PC-3 (cell line): ENCODE results near the gene FASN. TPM values are rescaled to one million over a fixed set of nuclear protein-coding genes. Genes with fewer than 3 reads are reported as not detected.
A peak's percentile ranks its signal among the peaks of the same experiment; 100 is the strongest.

Source experiments
- ATAC-seq: fragments of 200-7000 bp; cut with Tn5 transposase; 2 replicates; pipeline ENCODE4 v1.9.1; 2020; ENCODE audit warnings: mild to moderate bottlenecking, moderate library complexity
- BruUV-seq: library from RNA; stranded (reverse); fragments of 400-500 nt; replicated peaks from 2 replicates; lab custom pipeline; 2021; lab: Mats Ljungman, UMichigan
- CTCF ChIA-PET: fragments of 300-600 bp; sonication (Branson Sonifier 250); formaldehyde crosslinking; loops from one replicate; lab custom pipeline; 2022; ENCODE audit warnings: antibody characterized with exemption; lab: Charles Lee
- POLR2A ChIA-PET: fragments of 300-600 bp; sonication (Branson Sonifier 250); formaldehyde crosslinking; loops from one replicate; lab custom pipeline; 2022; ENCODE audit warnings: antibody characterized with exemption; ENCODE audit not compliant: unreplicated experiment; lab: Charles Lee
- DNase-seq: peaks from one replicate; pipeline ENCODE4 v3.0.0-alpha.2; 2015
- H2AFZ ChIP-seq: fragments of 300-600 bp; sonication (generic); 2 replicates; pipeline ENCODE4 v1.6.0; 2016; ENCODE audit warnings: antibody characterized with exemption, low read length
- H3F3A ChIP-seq: fragments of 300-600 bp; sonication (generic); one replicate; pipeline ENCODE4 v1.6.0; 2017; ENCODE audit warnings: antibody characterized with exemption, low read length, control low read depth, mild to moderate bottlenecking; ENCODE audit not compliant: unreplicated experiment
- H3K27ac ChIP-seq: fragments of 300-600 bp; sonication (generic); 2 replicates; pipeline ENCODE4 v1.5.1; 2016; ENCODE audit warnings: mild to moderate bottlenecking, low read length
- H3K27me3 ChIP-seq: fragments of 300-600 bp; sonication (generic); 2 replicates; pipeline ENCODE4 v1.6.1; 2016; ENCODE audit warnings: low read length, mixed read lengths
- H3K36me3 ChIP-seq: fragments of 300-600 bp; sonication (generic); 2 replicates; pipeline ENCODE4 v1.6.1; 2016; ENCODE audit warnings: low read depth, mixed run types, low read length, mixed read lengths
- H3K4me1 ChIP-seq: fragments of 300-600 bp; sonication (generic); 2 replicates; pipeline ENCODE4 v1.5.1; 2016; ENCODE audit warnings: low read length; ENCODE audit not compliant: insufficient read depth
- H3K4me2 ChIP-seq: fragments of 300-600 bp; sonication (generic); 2 replicates; pipeline ENCODE4 v1.6.0; 2016; ENCODE audit warnings: low read length
- H3K4me3 ChIP-seq: fragments of 300-600 bp; sonication (generic); 2 replicates; pipeline ENCODE4 v1.5.1; 2016; ENCODE audit warnings: mild to moderate bottlenecking, low read length, mixed read lengths
- H3K79me2 ChIP-seq: fragments of 300-600 bp; sonication (generic); 2 replicates; pipeline ENCODE4 v1.6.1; 2017; ENCODE audit warnings: low read length, mixed read lengths
- H3K9ac ChIP-seq: fragments of 300-600 bp; sonication (generic); 2 replicates; pipeline ENCODE4 v1.6.0; 2016; ENCODE audit warnings: mild to moderate bottlenecking, low read length
- H3K9me2 ChIP-seq: fragments of 300-600 bp; sonication (generic); replicated peaks from 2 replicates; pipeline ENCODE4 v1.6.1; 2016; ENCODE audit warnings: mixed run types, low read length, mixed read lengths
- H3K9me3 ChIP-seq: fragments of 300-600 bp; sonication (generic); 2 replicates; pipeline ENCODE4 v1.6.1; 2016; ENCODE audit warnings: low read length, mixed read lengths
- H4K20me1 ChIP-seq: fragments of 300-600 bp; sonication (generic); 2 replicates; pipeline ENCODE4 v1.6.1; 2016; ENCODE audit warnings: low read length, mixed read lengths
- EZH2 ChIP-seq: fragments of 300-600 bp; sonication (generic); IDR thresholded peaks from one replicate; pipeline ENCODE4 v1.6.1; 2017; ENCODE audit warnings: antibody characterized with exemption, mild to moderate bottlenecking, low read length; ENCODE audit not compliant: unreplicated experiment
- EZH2phosphoT487 ChIP-seq: fragments of 300-600 bp; sonication (generic); IDR thresholded peaks from 2 replicates; pipeline ENCODE4 v1.6.1; 2018; ENCODE audit warnings: mild to moderate bottlenecking, antibody characterized with exemption, low read length, borderline replicate concordance
- intact Hi-C: fragments of 100-400 bp; cut with micrococcal nuclease; formaldehyde crosslinking; loops from 2 replicates; pipeline ENCODE4 v1.9.0; 2023
- total RNA-seq: library from RNA; depleted of rRNA; stranded (reverse); fragments of >200 nt; gene quantifications from 2 replicates; pipeline ENCODE4 v1.2.3, GENCODE V29; 2014
- TF ChIP-seq, protein P1 (sequence below): fragments of 300-600 bp; sonication (generic); conservative IDR thresholded peaks from 2 replicates; pipeline ENCODE4 v1.5.1; 2017; ENCODE audit warnings: antibody characterized with exemption, low read depth, mild to moderate bottlenecking, low read length

Gene FASN
- total RNA-seq, 1 experiment from 2014 or later: 269 TPM

DNA sequence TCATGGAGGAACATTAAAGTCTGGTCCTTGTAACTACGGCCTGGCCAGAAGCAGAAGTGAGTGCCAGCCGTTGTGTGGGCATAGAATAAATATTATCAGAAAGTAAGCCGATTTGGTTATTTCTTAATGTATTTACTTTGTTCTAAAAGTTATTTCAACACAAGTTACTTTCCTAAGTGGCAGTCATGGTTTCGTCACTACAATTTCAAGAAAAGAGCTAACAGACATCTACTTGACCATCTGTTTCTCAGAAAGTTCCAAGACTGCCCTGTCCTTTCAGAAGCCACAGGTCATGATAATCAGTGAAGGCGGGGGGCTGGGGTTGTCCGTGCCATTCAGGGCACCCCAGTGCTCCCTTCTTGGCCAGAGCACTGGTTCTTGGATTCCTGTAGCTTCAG lies 14.9 kb upstream of the FASN start:
- H3K9me3 ChIP-seq: no peaks in the 10 kb centered on the region
- H3K9ac ChIP-seq: no peak overlapping the region
- peaks cover 10% of the 10 kb centered on the region for H3K4me1 ChIP-seq
- H3K9me2 ChIP-seq: no peaks in the 10 kb centered on the region
- H3K79me2 ChIP-seq: no peaks in the 10 kb centered on the region
- no peak overlapping the region for H3K27ac ChIP-seq
- CTCF ChIA-PET: no interaction called here
- no peak overlapping the region for H2AFZ ChIP-seq
- TF ChIP-seq EZH2 (no peak), EZH2phosphoT487 (no peak)
- TF ChIP-seq, protein P1, sequence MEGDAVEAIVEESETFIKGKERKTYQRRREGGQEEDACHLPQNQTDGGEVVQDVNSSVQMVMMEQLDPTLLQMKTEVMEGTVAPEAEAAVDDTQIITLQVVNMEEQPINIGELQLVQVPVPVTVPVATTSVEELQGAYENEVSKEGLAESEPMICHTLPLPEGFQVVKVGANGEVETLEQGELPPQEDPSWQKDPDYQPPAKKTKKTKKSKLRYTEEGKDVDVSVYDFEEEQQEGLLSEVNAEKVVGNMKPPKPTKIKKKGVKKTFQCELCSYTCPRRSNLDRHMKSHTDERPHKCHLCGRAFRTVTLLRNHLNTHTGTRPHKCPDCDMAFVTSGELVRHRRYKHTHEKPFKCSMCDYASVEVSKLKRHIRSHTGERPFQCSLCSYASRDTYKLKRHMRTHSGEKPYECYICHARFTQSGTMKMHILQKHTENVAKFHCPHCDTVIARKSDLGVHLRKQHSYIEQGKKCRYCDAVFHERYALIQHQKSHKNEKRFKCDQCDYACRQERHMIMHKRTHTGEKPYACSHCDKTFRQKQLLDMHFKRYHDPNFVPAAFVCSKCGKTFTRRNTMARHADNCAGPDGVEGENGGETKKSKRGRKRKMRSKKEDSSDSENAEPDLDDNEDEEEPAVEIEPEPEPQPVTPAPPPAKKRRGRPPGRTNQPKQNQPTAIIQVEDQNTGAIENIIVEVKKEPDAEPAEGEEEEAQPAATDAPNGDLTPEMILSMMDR: no peak
- DNase-seq (no peak), ATAC-seq (no peak)
- H3K36me3 ChIP-seq: no peaks in the 10 kb centered on the region
- POLR2A ChIA-PET: no interaction called here
- H3F3A ChIP-seq: peaks cover 4% of the 10 kb centered on the region
- H4K20me1 ChIP-seq: no peaks in the 10 kb centered on the region
- no peaks in the 10 kb centered on the region for H3K27me3 ChIP-seq
- no peak overlapping the region for H3K4me3 ChIP-seq
- H3K4me2 ChIP-seq: no peak overlapping the region
- intact Hi-C loops: no loop called here
- BruUV-seq: no TSS peak

DNA sequence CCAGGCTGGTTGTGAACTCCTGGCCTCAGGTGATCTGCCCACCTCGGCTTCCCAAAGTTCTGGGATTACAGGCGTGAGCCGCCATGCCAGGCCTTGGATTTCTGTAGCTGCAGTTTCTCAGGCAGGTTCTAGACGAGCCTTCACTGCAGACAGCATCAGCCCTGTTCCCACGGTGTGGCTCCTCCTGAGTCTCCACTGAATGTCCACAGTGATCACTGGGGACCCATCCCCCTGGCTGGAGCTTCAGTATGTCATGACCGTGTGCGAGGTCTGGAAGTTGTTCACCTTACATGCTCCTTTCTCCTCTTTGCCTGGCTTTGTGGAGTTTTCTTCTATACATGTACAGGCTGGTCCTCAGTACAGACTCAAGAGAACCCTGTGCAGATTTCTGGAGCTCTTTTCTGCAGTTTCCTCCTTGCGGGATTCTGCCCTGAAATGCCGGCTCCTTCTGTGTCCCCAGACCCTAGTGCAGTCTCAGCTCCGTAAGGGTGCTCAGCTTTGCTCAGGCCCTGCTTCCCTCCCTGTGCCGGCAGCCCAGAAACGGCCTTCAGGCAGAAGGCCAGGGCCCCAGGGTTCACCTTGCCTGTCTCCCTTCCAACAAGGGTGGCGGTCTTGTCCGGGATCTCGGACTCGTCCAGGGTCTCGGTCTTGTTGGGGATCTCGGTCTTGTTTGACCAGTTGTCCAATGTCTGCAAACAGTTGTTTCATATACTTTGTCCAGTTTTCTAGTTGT lies 14.3 kb upstream of the FASN start:
- Histone ChIP-seq H3K27me3 (no peaks in the 10 kb centered on the region), H3K36me3 (no peaks in the 10 kb centered on the region), H3K4me3 (no peak overlapping the region), H3K9me3 (no peaks in the 10 kb centered on the region), H3K4me2 (no peak overlapping the region), H4K20me1 (no peaks in the 10 kb centered on the region), H3F3A (peaks cover 4% of the 10 kb centered on the region), H3K79me2 (no peaks in the 10 kb centered on the region), H3K9ac (no peak overlapping the region), H3K9me2 (no peaks in the 10 kb centered on the region), H2AFZ (no peak overlapping the region), H3K27ac (no peak overlapping the region), H3K4me1 (peaks cover 10% of the 10 kb centered on the region)
- CTCF ChIA-PET: no interaction called here
- ATAC-seq (no peak), DNase-seq (no peak)
- POLR2A ChIA-PET: interaction anchor here (0.6 kb wide), 1 partner anchor 45 kb away, joined by 5 read pairs; no protein-coding TSS in a partner anchor
- TF ChIP-seq, protein P1: no peak
- TF ChIP-seq EZH2phosphoT487: no peak
- no peak for TF ChIP-seq EZH2
- BruUV-seq: no TSS peak
- intact Hi-C loops: no loop called here

DNA sequence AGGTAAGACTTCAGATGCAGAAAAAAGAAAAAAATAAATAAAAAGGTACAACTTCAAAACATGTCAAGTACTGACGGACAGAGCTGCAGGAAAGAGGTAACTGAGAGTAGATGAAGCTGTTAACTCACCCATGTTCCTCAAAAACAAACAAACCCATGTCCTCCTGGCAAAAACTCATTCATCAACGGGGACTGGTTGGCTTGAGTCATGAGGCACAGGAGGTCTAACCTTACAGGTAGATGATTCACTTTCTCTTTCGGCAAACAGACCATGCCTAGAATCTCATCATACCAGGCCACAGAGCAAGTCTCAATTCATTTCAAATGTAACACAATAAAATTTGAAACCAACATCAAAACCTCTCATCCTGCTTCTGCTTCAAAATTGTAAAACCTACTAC lies 12.3 kb upstream of the FASN start:
- Histone ChIP-seq H3K27me3 (no peaks in the 10 kb centered on the region), H3K9me3 (no peaks in the 10 kb centered on the region), H3K4me2 (peak overlapping the region; percentile 47), H3K9me2 (no peaks in the 10 kb centered on the region), H3K4me3 (no peak overlapping the region), H3K9ac (no peak overlapping the region), H3F3A (peaks cover 4% of the 10 kb centered on the region), H3K27ac (peak overlapping the region; percentile 72), H2AFZ (no peak overlapping the region), H3K36me3 (no peaks in the 10 kb centered on the region), H3K4me1 (peaks cover 26% of the 10 kb centered on the region), H4K20me1 (no peaks in the 10 kb centered on the region), H3K79me2 (no peaks in the 10 kb centered on the region)
- BruUV-seq: no TSS peak
- ATAC-seq (peak; percentile 65), DNase-seq (peak; percentile 94)
- TF ChIP-seq, protein P1: no peak
- TF ChIP-seq EZH2phosphoT487: no peak
- TF ChIP-seq EZH2: no peak
- intact Hi-C loops: no loop called here
- ChIA-PET POLR2A (no interaction called here), CTCF (interaction anchor here (0.6 kb wide), 1 partner anchor 80 kb away, joined by 3 read pairs; no protein-coding TSS in a partner anchor)
